Retinal pigment epithelial cell (primary cell): Measurements from ENCODE around the gene ZAP70.

Source experiments
- DNase-seq: peaks from one replicate; pipeline ENCODE4 v3.0.0-alpha.2; 2010; ENCODE audit warnings: low read depth
- H3K4me3 ChIP-seq: 2 replicates; pipeline ENCODE4 v1.5.1; 2011; ENCODE audit warnings: mild to moderate bottlenecking, low read length, control low read depth, moderate library complexity
- TF ChIP-seq, protein P1 (sequence below): conservative IDR thresholded peaks from 2 replicates; pipeline ENCODE4 v1.5.1; 2011; ENCODE audit warnings: low read depth, low read length, control low read depth, inconsistent platforms

Gene ZAP70

DNA sequence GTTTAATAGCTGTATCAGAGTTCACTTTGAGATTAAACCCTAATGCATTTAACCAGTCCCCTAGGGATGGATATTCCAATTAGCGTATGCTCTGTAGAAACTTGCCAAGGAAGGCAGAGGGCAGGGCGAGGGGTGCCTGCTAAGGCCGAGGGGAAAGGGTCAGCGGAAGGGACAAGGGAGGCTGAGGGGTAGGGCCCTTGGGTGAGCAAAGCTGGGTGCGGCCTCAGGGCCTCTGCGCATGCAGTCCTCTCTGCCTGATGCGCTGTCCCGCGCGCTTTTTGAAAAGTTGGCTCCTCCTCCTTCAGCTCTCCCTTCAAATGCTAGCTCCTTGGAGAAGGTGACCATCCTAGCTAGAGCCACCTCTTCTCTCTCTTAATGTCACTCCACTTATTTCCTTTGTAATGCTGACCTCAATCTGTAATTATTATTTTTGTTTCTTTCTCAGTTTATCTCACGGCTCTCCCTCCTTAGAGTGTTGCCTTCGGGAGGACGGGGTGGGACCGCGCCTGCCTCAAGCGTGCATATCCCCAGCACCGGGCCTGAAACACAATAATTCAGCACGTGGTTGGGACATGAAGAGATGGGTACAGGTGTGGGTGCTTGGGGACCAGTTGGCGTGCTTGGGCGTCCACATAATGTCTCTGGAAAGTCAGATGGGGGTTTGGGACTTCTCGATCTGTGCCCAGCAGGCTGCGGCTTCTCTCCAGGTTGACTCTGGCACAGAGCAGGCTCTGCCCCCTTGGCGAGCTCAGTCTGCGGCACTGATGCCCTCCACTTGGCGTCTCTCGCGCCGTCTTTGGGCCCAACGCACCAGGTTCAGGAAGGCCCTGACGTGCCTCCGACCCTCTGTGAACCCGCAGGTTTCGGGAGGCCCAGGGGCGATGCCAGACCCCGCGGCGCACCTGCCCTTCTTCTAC is 10.0 kb downstream of the ZAP70 start:
- no peak for DNase-seq
- TF ChIP-seq, protein P1, sequence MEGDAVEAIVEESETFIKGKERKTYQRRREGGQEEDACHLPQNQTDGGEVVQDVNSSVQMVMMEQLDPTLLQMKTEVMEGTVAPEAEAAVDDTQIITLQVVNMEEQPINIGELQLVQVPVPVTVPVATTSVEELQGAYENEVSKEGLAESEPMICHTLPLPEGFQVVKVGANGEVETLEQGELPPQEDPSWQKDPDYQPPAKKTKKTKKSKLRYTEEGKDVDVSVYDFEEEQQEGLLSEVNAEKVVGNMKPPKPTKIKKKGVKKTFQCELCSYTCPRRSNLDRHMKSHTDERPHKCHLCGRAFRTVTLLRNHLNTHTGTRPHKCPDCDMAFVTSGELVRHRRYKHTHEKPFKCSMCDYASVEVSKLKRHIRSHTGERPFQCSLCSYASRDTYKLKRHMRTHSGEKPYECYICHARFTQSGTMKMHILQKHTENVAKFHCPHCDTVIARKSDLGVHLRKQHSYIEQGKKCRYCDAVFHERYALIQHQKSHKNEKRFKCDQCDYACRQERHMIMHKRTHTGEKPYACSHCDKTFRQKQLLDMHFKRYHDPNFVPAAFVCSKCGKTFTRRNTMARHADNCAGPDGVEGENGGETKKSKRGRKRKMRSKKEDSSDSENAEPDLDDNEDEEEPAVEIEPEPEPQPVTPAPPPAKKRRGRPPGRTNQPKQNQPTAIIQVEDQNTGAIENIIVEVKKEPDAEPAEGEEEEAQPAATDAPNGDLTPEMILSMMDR: no peak
- no peak overlapping the region for H3K4me3 ChIP-seq

GRCh38 chr2:97724073-97724410 is 10.7 kb downstream of the ZAP70 start:
- TF ChIP-seq, protein P1: no peak
- no peak for DNase-seq
- H3K4me3 ChIP-seq: no peak overlapping the region

DNA sequence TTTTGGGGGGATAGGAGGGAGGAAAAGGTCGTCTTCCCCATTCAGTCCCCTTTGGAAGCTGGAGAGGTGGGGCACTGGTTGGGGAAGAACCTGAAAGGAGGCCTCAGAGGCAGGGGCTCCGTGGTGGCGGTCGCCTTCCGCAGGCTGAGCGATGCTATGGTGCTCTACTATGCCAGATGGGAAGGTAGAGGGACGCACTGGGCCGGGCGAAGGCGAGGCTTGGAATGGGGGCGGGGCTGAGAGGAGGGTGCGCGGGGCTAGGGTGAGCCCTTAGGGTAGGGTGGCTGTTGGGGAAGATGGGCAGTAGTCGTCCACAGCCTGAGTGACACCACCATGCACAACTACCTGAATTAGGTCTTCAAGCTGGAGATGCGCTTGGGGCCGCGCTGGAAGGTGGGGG is 11.1 kb downstream of the ZAP70 start:
- TF ChIP-seq, protein P1: no peak
- no peak overlapping the region for H3K4me3 ChIP-seq
- DNase-seq: no peak

DNA sequence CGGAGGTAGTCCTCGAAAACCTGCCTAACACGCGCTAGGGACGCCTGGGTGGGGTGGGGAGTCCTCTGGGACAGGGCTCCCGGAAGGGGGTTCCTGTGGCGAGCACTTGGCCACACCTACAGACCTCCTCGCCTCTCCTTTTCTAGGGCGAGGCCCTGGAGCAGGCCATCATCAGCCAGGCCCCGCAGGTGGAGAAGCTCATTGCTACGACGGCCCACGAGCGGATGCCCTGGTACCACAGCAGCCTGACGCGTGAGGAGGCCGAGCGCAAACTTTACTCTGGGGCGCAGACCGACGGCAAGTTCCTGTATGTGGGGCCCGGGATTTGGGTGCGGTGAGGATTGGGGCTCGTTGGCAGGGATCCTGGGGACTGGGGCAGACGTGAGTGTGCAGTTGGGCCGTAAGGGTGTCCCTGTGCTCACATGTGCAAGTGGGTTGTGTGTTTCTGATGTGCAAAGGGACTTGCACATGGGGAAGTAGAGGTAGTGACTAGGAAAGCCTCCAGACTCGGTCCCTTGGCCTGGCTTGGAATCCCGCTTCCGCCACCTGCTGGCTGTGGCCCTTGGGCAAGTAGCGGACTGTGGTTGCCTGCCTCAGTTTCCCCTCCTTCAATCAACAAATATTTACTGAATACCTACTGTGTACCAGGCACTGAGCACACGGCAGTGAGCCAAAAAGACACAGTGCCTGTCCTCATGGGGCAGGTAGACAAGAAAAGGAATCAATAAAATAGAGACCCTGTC is 11.7 kb downstream of the ZAP70 start:
- DNase-seq: no peak
- TF ChIP-seq, protein P1: no peak
- H3K4me3 ChIP-seq: no peak overlapping the region

GRCh38 chr2:97726261-97727064 is 13.1 kb downstream of the ZAP70 start:
- no peak for DNase-seq
- TF ChIP-seq, protein P1: no peak
- H3K4me3 ChIP-seq: no peak overlapping the region

DNA sequence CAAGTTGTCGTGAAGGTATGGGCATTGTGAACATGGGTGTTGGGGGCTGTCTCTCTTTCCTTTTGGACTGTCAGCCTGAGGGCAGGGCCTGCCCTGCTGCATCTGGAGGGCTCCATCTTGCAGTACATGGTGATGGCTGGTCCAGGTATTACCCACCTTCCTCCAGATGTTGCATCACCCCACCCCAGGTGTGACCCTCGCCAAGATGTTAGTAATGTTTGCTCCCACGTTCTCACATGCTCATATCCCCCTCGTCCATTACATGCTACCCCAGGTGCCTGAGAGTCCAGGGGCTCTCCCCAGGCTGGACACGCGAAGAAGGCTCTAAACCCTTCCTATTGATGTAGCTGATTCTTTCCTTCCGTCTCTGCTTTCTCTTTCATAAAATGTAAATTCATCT is 13.9 kb downstream of the ZAP70 start:
- TF ChIP-seq, protein P1: no peak
- no peak for DNase-seq

More for the DNA sequence above, 13.9 kb downstream of the ZAP70 start:
- H3K4me3 ChIP-seq: no peak overlapping the region
